K562 (cell line): ENCODE data around the gene ZNF473. TPM values are rescaled to one million over a fixed set of nuclear protein-coding genes. Genes with fewer than 3 reads are reported as not detected.

Source experiments
- ARID4B ChIP-seq: sonication (generic); formaldehyde crosslinking; IDR thresholded peaks from 2 replicates; pipeline ENCODE4 v1.8.0; 2022; ENCODE audit warnings: mild to moderate bottlenecking, missing genetic modification reagents
- ATF6 ChIP-seq: sonication (generic); formaldehyde crosslinking; IDR thresholded peaks from 2 replicates; pipeline ENCODE4 v1.4.0; 2020; ENCODE audit warnings: mild to moderate bottlenecking, missing genetic modification reagents
- GTF2E2 ChIP-seq: fragments of 200-800 bp; sonication (Bioruptor generic); IDR thresholded peaks from 2 replicates; pipeline ENCODE4 v1.6.1; 2016; ENCODE audit warnings: missing genetic modification characterization, missing compliant biosample characterization
- HEY1 ChIP-seq: fragments of 250-450 bp; sonication (Bioruptor Pico); IDR thresholded peaks from 2 replicates; pipeline ENCODE4 v1.5.0; 2020; ENCODE audit warnings: mild to moderate bottlenecking, moderate library complexity, borderline replicate concordance
- ID3 ChIP-seq, 2 experiments: fragments of 250-450 bp in 1 of 2; fragments of 450-650 bp in 1 of 2; sonication (Bioruptor Pico) in 1 of 2; IDR thresholded peaks; 2 replicates each; pipeline versions ENCODE4 v1.6.1 to v1.8.0; 2016 to 2021; ENCODE audit warnings: mild to moderate bottlenecking in 2 of 2, moderate library complexity in 2 of 2, missing compliant biosample characterization in 1 of 2, missing genetic modification characterization in 1 of 2
- MEF2D ChIP-seq: conservative IDR thresholded peaks from 2 replicates; pipeline ENCODE4 v1.6.1; 2016; ENCODE audit warnings: low read depth, missing genetic modification characterization, missing compliant biosample characterization
- NR2C1 ChIP-seq, 2 experiments: fragments of 450-650 bp; IDR thresholded peaks; 2 replicates each; pipeline ENCODE4 v1.6.1; 2017; ENCODE audit warnings: mild to moderate bottlenecking in 2 of 2, antibody characterized with exemption in 1 of 2, inconsistent platforms in 1 of 2, missing compliant biosample characterization in 1 of 2, missing genetic modification characterization in 1 of 2
- SRSF7 ChIP-seq: fragments of 200-400 bp; formaldehyde crosslinking; optimal IDR thresholded peaks from 2 replicates; pipeline ENCODE3; 2017; ENCODE audit warnings: mild to moderate bottlenecking, low read depth, low read length
- TEAD4 ChIP-seq, 2 experiments: sonication (generic) in 1 of 2; formaldehyde crosslinking in 1 of 2; IDR thresholded peaks; 2 replicates each; pipeline versions ENCODE4 v1.6.1 to v1.8.0; 2012 to 2022; ENCODE audit warnings: borderline replicate concordance in 1 of 2, inconsistent platforms in 1 of 2, low read length in 1 of 2, mild to moderate bottlenecking in 1 of 2, missing genetic modification reagents in 1 of 2
- YY1 ChIP-seq, 3 experiments: IDR thresholded peaks; 2 replicates each; pipeline ENCODE4 v1.6.1; 2011; ENCODE audit warnings: low read length in 2 of 3, mild to moderate bottlenecking in 2 of 3, moderate library complexity in 2 of 3, borderline replicate concordance in 1 of 3, control low read depth in 1 of 3, low read depth in 1 of 3; ENCODE audit not compliant: insufficient read depth in 3 of 3, insufficient replicate concordance in 2 of 3, control insufficient read depth in 1 of 3, insufficient read length in 1 of 3; ENCODE audit errors: extremely low read depth in 1 of 3
- polyA plus RNA-seq, 8 experiments: library from polyadenylated mRNA; depleted of rRNA in 4 of 8; stranded (reverse) in 5 of 8; unstranded in 3 of 8; fragments of >200 nt; fragmentation: Nextera tagmentation in 2 of 8; fragmentation: Illumina TruSeq in 1 of 8; extraction: Ambion mirVana in 2 of 8; extraction: Trizol in 1 of 8; gene quantifications; 2 replicates each; pipeline versions ENCODE4 v1.2.1 to v1.2.3, GENCODE V29; 2011 to 2014; ENCODE audit warnings: inconsistent platforms in 1 of 8, missing spikeins in 1 of 8
- total RNA-seq, 7 experiments: library from RNA; depleted of rRNA in 6 of 7; stranded (reverse); fragments of >200 nt in 6 of 7; fragmentation: Illumina TruSeq in 2 of 7; extraction: Trizol in 2 of 7; gene quantifications; 2 replicates each; pipeline versions ENCODE4 v1.2.1 to v1.2.3, GENCODE V29; 2011 to 2021; ENCODE audit warnings: low replicate concordance in 1 of 7

ZNF473 gene
- total and polyA plus RNA-seq, 9 of the 15 experiments (the other 6 are each of a cell fraction or from before 2014, with no cell fraction given) = 8.2 to 34.0 (median 28.5) TPM

- TF ChIP-seq ARID4B (peak; percentile 96), ID3 (CRISPR knock-in tag; IDR thresholded peaks at IDR 0.05) (no peak), ID3 (tag; IDR thresholded peaks at IDR 0.05) (peak; percentile 79), YY1 (IDR thresholded peaks at IDR 0.05; ENCODE audit: borderline replicate concordance in 1 of 3, control insufficient read depth in 1 of 3, extremely low read depth in 1 of 3, insufficient read depth in 3 of 3, insufficient read length in 1 of 3, insufficient replicate concordance in 2 of 3, low read depth in 1 of 3, low read length in 2 of 3) (peak in 1 of 3 experiments; percentile 50), GTF2E2 (tag) (no peak), NR2C1 (IDR thresholded peaks at IDR 0.05) (no peak), NR2C1 (tag; IDR thresholded peaks at IDR 0.05) (peak; percentile 52), MEF2D (tag) (no peak; the same call in 1 of the 2 replicates), HEY1 (CRISPR knock-in tag) (no peak), SRSF7 (no peak), ATF6 (CRISPR knock-in tag) (peak; percentile 99), TEAD4 (IDR thresholded peaks at IDR 0.05; ENCODE audit: low read length) (peak; percentile 50), TEAD4 (CRISPR knock-in tag; IDR thresholded peaks at IDR 0.05; ENCODE audit: borderline replicate concordance) (peak; percentile 81; the same call in 1 of the 2 replicates)
Measured at GRCh38 chr19:50025794-50026549, at the start of gene ZNF473 (continued).
